Activated CD4-positive, alpha-beta T cell treated with anti-CD3 and anti-CD28 coated beads for 1 hour (primary cell): ENCODE results near the gene CACNA1C.

Source experiments
- DNase-seq: peaks from one replicate; pipeline ENCODE4 v3.0.0-alpha.2; 2020

CACNA1C gene

GRCh38 chr12:2212537-2212936 lies 159.8 kb downstream of the CACNA1C start:
- DNase-seq: no peak

- no peak for DNase-seq
Observed at GRCh38 chr12:2212971-2213869, 160.4 kb downstream of the CACNA1C start.

- DNase-seq: no peak
Observed at GRCh38 chr12:2214411-2214810, 161.6 kb downstream of the CACNA1C start.

- no peak for DNase-seq
Observed at GRCh38 chr12:2215709-2216560, 163.1 kb downstream of the CACNA1C start.

GRCh38 chr12:2218706-2219105 lies 165.9 kb downstream of the CACNA1C start:
- DNase-seq: no peak

- DNase-seq: no peak
Observed at GRCh38 chr12:2221030-2221621, 168.3 kb downstream of the CACNA1C start.

- no peak for DNase-seq
Observed at GRCh38 chr12:2222691-2223090, 169.9 kb downstream of the CACNA1C start.

- DNase-seq: no peak
Observed at GRCh38 chr12:2224961-2225360, 172.2 kb downstream of the CACNA1C start.

- no peak for DNase-seq
Observed at GRCh38 chr12:2225696-2226095, 172.9 kb downstream of the CACNA1C start.

GRCh38 chr12:2226641-2227040 lies 173.9 kb downstream of the CACNA1C start:
- DNase-seq: no peak

GRCh38 chr12:2227360-2227759 lies 174.6 kb downstream of the CACNA1C start:
- no peak for DNase-seq

GRCh38 chr12:2228535-2228934 lies 175.7 kb downstream of the CACNA1C start:
- DNase-seq: no peak

GRCh38 chr12:2229661-2230539 lies 177.1 kb downstream of the CACNA1C start:
- no peak for DNase-seq

GRCh38 chr12:2231011-2231595 lies 178.3 kb downstream of the CACNA1C start:
- DNase-seq: no peak

- no peak for DNase-seq
Observed at GRCh38 chr12:2231956-2232355, 179.2 kb downstream of the CACNA1C start.

- no peak for DNase-seq
Observed at GRCh38 chr12:2233034-2233433, 180.2 kb downstream of the CACNA1C start.

- no peak for DNase-seq
Observed at GRCh38 chr12:2234091-2234490, 181.3 kb downstream of the CACNA1C start.

GRCh38 chr12:2234646-2235350 lies 182.0 kb downstream of the CACNA1C start:
- DNase-seq: no peak

GRCh38 chr12:2236506-2237294 lies 183.9 kb downstream of the CACNA1C start:
- no peak for DNase-seq

- no peak for DNase-seq
Observed at GRCh38 chr12:2238111-2238510, 185.3 kb downstream of the CACNA1C start.
